MCF 10A (cell line): ENCODE results near the gene RCL1. TPM values are rescaled to one million over a fixed set of nuclear protein-coding genes. Genes with fewer than 3 reads are reported as not detected.

Source experiments
- BruUV-seq: library from RNA; stranded (reverse); fragments of 400-500 nt; replicated peaks from 2 replicates; lab custom pipeline; 2021; lab: Mats Ljungman, UMichigan
- CTCF ChIA-PET: fragments of 300-600 bp; sonication (Branson Sonifier 250); formaldehyde crosslinking; extraction: SDS; loops from one replicate; lab custom pipeline; 2021; ENCODE audit warnings: antibody characterized with exemption, inconsistent platforms; lab: Yijun Ruan, JAX
- POLR2A ChIA-PET: fragments of 300-600, 350-650 bp; sonication (Branson Sonifier 250); formaldehyde crosslinking; extraction: SDS; loops from one replicate; lab custom pipeline; 2020; ENCODE audit warnings: antibody characterized with exemption, inconsistent platforms; lab: Yijun Ruan, JAX
- DNase-seq: peaks from one replicate; pipeline ENCODE4 v3.0.0-alpha.2; 2018; ENCODE audit not compliant: unreplicated experiment
- H3K27ac Mint-ChIP-seq: one replicate; pipeline ENCODE4 v1.8.0; 2022; ENCODE audit warnings: mild to moderate bottlenecking, low read depth, mixed read lengths; ENCODE audit not compliant: unreplicated experiment
- H3K27me3 Mint-ChIP-seq: one replicate; pipeline ENCODE4 v1.8.0; 2022; ENCODE audit warnings: mixed read lengths; ENCODE audit not compliant: insufficient read depth, unreplicated experiment
- H3K36me3 Mint-ChIP-seq: one replicate; pipeline ENCODE4 v1.8.0; 2022; ENCODE audit warnings: mild to moderate bottlenecking, moderate library complexity, mixed read lengths; ENCODE audit not compliant: insufficient read depth, unreplicated experiment
- H3K4me1 Mint-ChIP-seq: one replicate; pipeline ENCODE4 v1.8.0; 2022; ENCODE audit warnings: mixed read lengths; ENCODE audit not compliant: insufficient read depth, unreplicated experiment
- H3K4me3 Mint-ChIP-seq: one replicate; pipeline ENCODE4 v1.8.0; 2022; ENCODE audit warnings: mild to moderate bottlenecking, moderate library complexity, mixed read lengths; ENCODE audit not compliant: unreplicated experiment
- H3K9me3 Mint-ChIP-seq: one replicate; pipeline ENCODE4 v1.8.0; 2022; ENCODE audit warnings: mixed read lengths; ENCODE audit not compliant: unreplicated experiment
- CTCF ChIP-seq: fragments of 200-600 bp; IDR thresholded peaks from one replicate; pipeline ENCODE4 v1.8.0; 2022; ENCODE audit warnings: antibody characterized with exemption, mild to moderate bottlenecking; ENCODE audit not compliant: unreplicated experiment
- intact Hi-C: fragments of 100-400 bp; cut with micrococcal nuclease; formaldehyde crosslinking; loops from 2 replicates; pipeline ENCODE4 v1.14.1; 2022
- total RNA-seq: library from RNA; stranded (reverse); gene quantifications from 2 replicates; pipeline ENCODE4 v1.2.3, GENCODE V29; 2022

The RCL1 gene
- total RNA-seq, 1 experiment from 2014 or later: 27.8 TPM

DNA sequence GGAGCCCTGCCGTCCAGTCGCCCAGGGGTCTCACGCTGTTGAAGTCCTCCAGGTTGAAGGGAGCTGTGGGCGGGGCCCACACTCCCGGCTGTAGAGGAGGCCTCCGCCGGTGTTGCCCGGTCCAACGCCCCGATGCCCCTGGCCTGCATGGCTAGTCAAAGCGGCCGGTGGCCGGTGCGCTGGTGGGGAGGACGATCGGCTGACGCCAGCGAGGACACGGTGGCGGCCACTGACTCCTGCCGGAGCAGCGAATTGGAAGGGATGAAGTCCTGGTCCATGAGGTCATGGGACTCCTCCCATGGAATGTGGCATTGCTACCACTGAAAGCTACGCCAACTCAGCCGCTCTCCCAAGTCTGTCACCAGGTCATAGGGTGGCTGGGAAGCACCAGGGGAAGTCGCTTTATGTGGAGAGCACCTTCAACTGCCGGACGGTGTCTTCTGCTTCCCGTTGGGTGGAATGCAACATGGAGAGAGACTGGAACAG is 11.8 kb downstream of the RCL1 start:
- no peak for TF ChIP-seq CTCF
- H3K36me3 Mint-ChIP-seq: peaks cover 20% of the 10 kb centered on the region
- no peak overlapping the region for H3K4me3 Mint-ChIP-seq
- H3K4me1 Mint-ChIP-seq: peaks cover 11% of the 10 kb centered on the region
- CTCF ChIA-PET: interaction anchor here (0.7 to 2.1 kb wide), 3 partner anchors 11 to 379 kb away, joined by 3 to 7 read pairs (median 3); no protein-coding TSS in a partner anchor
- no peak for DNase-seq
- H3K9me3 Mint-ChIP-seq: peaks cover 10% of the 10 kb centered on the region
- H3K27me3 Mint-ChIP-seq: no peaks in the 10 kb centered on the region
- intact Hi-C loops: no loop called here
- no peak overlapping the region for H3K27ac Mint-ChIP-seq
- POLR2A ChIA-PET: interaction anchor here (0.6 kb wide), 1 partner anchor 15 kb away, joined by 3 read pairs; no protein-coding TSS in a partner anchor
- BruUV-seq: no TSS peak

DNA sequence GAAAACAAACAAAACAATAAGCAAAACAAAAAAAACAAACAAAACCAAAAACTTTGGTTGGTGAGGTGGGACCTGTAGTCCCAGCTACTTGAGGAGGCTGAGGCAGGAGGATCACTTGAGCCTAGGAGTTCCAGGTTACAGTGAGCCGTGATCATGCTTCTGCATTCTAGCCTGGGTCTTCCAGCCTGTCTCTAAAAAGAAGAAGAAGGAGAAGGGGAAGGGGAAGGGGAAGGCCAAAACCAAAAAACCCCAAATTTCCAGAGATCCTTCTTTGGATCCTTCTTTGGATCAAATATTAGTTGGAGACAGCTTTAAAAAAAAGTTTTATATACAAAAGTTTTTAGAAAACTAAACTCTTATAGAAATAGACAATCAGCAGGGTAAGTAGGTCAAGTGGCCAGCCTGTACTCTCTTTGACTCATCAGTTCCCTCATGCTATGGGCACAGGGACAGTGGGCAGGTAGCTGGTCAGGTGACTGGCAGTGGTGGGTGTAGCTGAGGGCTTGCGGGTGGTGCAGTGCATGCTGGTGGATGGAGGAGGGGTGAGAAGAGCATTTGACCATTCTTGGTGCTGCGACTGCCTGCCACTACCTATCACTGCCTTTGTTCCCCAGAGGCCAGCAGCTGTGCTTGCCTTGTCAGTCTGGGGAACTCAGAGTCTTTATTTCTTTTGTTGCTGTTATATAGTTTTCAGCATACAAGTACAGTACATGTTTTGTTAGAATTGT is 12.6 kb downstream of the RCL1 start:
- POLR2A ChIA-PET: interaction anchor here (0.6 kb wide), 1 partner anchor 16 kb away, joined by 3 read pairs; no protein-coding TSS in a partner anchor
- no TSS peak for BruUV-seq
- intact Hi-C loops: no loop called here
- Mint-ChIP-seq H3K9me3 (peaks cover 10% of the 10 kb centered on the region), H3K4me3 (no peak overlapping the region), H3K27ac (no peak overlapping the region), H3K4me1 (peaks cover 11% of the 10 kb centered on the region), H3K27me3 (no peaks in the 10 kb centered on the region), H3K36me3 (peaks cover 20% of the 10 kb centered on the region)
- no peak for DNase-seq
- CTCF ChIA-PET: interaction anchor here (0.7 to 2.1 kb wide), 3 partner anchors 12 to 380 kb away, joined by 3 to 7 read pairs (median 3); no protein-coding TSS in a partner anchor
- TF ChIP-seq CTCF: no peak

- Mint-ChIP-seq H3K27ac (no peak overlapping the region), H3K27me3 (no peaks in the 10 kb centered on the region), H3K4me1 (peaks cover 22% of the 10 kb centered on the region), H3K4me3 (no peak overlapping the region), H3K9me3 (peaks cover 6% of the 10 kb centered on the region), H3K36me3 (no peaks in the 10 kb centered on the region)
- ChIA-PET CTCF (interaction anchor here (0.7 kb wide), 1 partner anchor 33 kb away, joined by 3 read pairs; no protein-coding TSS in a partner anchor), POLR2A (interaction anchor here (1.4 kb wide), 1 partner anchor 18 kb away, joined by 5 read pairs; the partner anchor contains the start of gene RCL1)
- no TSS peak for BruUV-seq
- DNase-seq: no peak
- intact Hi-C loops: no loop called here
- TF ChIP-seq CTCF: no peak
These were observed 17.8 kb downstream of the RCL1 start for GRCh38 chr9:4810565-4810964.

DNA sequence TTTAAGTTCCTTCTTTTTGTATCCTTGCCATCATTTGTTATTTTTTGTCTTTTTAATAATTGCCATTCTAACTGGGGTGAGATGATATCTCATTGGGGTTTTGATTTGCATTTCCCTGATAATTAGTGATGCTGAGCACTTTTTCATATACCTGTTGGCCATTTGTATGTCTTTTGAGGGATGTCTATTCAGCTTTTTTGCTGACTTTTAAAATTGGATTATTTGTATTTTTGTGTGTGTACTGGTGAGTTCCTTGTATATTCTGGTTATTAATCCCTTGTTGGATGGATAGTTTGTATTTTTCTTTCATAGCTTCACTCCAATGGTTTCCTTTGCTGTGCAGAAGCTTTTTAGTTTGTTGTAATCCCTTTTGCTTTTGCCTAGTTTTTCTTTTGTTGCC is 19.1 kb downstream of the RCL1 start:
- POLR2A ChIA-PET: interaction anchor here (0.7 kb wide), 1 partner anchor 820 kb away, joined by 3 read pairs; no protein-coding TSS in a partner anchor
- no TSS peak for BruUV-seq
- intact Hi-C loops: no loop called here
- Mint-ChIP-seq H3K36me3 (no peaks in the 10 kb centered on the region), H3K27me3 (no peaks in the 10 kb centered on the region), H3K4me3 (no peak overlapping the region), H3K9me3 (no peaks in the 10 kb centered on the region), H3K4me1 (peaks cover 28% of the 10 kb centered on the region), H3K27ac (no peak overlapping the region)
- DNase-seq: no peak
- no peak for TF ChIP-seq CTCF
- CTCF ChIA-PET: interaction anchor here (0.7 to 0.9 kb wide), 3 partner anchors 14 to 634 kb away, joined by 4 to 5 read pairs (median 4); no protein-coding TSS in a partner anchor
